Measurements from ENCODE around the gene ESRRA. TPM values are rescaled to one million over a fixed set of nuclear protein-coding genes. Genes with fewer than 3 reads are reported as not detected.

ESRRA gene
- total RNA-seq, 6 donors from 2014 or later: 42.7 to 109 (median 80.6) TPM

- H3K36me3 ChIP-seq: peaks cover 12 to 34% (median 24%) of the 10 kb centered on the region in 4 donors
- H3K9me3 ChIP-seq: no peaks in the 10 kb centered on the region
- peak overlapping the region; percentile 87 to 90 (median 89) for H3K27ac ChIP-seq
- TF ChIP-seq POLR2AphosphoS5 (IDR thresholded peaks at IDR 0.05): no peak
- TF ChIP-seq EP300 (IDR thresholded peaks at IDR 0.05): no peak
- no peak for TF ChIP-seq POLR2A (IDR thresholded peaks at IDR 0.05)
- no peak for TF ChIP-seq CTCF (IDR thresholded peaks at IDR 0.05)
- 66 to 69% methylated on average over 9 to 13 of the region's 13 CpGs for WGBS, 2 donors
- ATAC-seq (ENCODE audit: low FRiP score in 2 of 2) (no peak), DNase-seq (no peak)
- peaks cover 32 to 49% (median 39%) of the 10 kb centered on the region in 4 donors for H3K4me1 ChIP-seq
- H3K4me3 ChIP-seq: peak overlapping the region; percentile 78 to 99 (median 84)
- H3K27me3 ChIP-seq: no peaks in the 10 kb centered on the region
Observed at GRCh38 chr11:64357904-64358535, 52.7 kb downstream of the ESRRA start.

GRCh38 chr11:64358536-64358906 is 53.2 kb downstream of the ESRRA start:
- H3K27ac ChIP-seq: peak overlapping the region; percentile 87 to 90 (median 89)
- no peaks in the 10 kb centered on the region for H3K9me3 ChIP-seq
- DNase-seq: no peak
- WGBS, 2 donors: 17% methylated on average over 4 of the region's 7 CpGs; no CpG with 5 or more reads in 1 of the 2 donors
- TF ChIP-seq POLR2A (IDR thresholded peaks at IDR 0.05) (no peak), POLR2AphosphoS5 (IDR thresholded peaks at IDR 0.05) (no peak), CTCF (IDR thresholded peaks at IDR 0.05) (no peak), EP300 (IDR thresholded peaks at IDR 0.05) (no peak)
- H3K36me3 ChIP-seq: peaks cover 15 to 34% (median 29%) of the 10 kb centered on the region in 4 donors
- no peak for ATAC-seq (ENCODE audit: low FRiP score in 2 of 2)
- peaks cover 32 to 49% (median 39%) of the 10 kb centered on the region in 4 donors for H3K4me1 ChIP-seq
- no peaks in the 10 kb centered on the region for H3K27me3 ChIP-seq
- peak overlapping the region; percentile 78 to 99 (median 84) for H3K4me3 ChIP-seq

GRCh38 chr11:64358907-64359711 is 53.8 kb downstream of the ESRRA start, which contains the start of gene RPS6KA4:
Gene RPS6KA4 (plus strand): TSS chr11:64359162. CDS start chr11:64359236, 74 bp downstream.
- peak within 1 kb of the TSS; percentile 87 to 90 (median 89) for H3K27ac ChIP-seq
- WGBS, 2 donors: 0 to 1% methylated on average over 5 to 34 of the region's 70 CpGs
- peaks cover 32 to 49% (median 39%) of the 10 kb centered on the region in 4 donors for H3K4me1 ChIP-seq
- DNase-seq (peak; percentile 72 to 94), ATAC-seq (ENCODE audit: low FRiP score in 2 of 2) (peak; percentile 72 to 94)
- H3K36me3 ChIP-seq: peaks cover 20 to 38% (median 35%) of the 10 kb centered on the region in 4 donors
- H3K27me3 ChIP-seq: no peaks in the 10 kb centered on the region
- peak within 1 kb of the TSS; percentile 78 to 99 (median 84) for H3K4me3 ChIP-seq
- TF ChIP-seq POLR2A (IDR thresholded peaks at IDR 0.05) (peak in 2 of 4 donors; percentile 42 to 70), POLR2AphosphoS5 (IDR thresholded peaks at IDR 0.05) (peak in 1 of 2 donors; percentile 14), CTCF (IDR thresholded peaks at IDR 0.05) (peak in 5 of 6 experiments; percentile 17 to 57 (median 29)), EP300 (IDR thresholded peaks at IDR 0.05) (no peak)
- no peaks in the 10 kb centered on the region for H3K9me3 ChIP-seq

- Histone ChIP-seq H3K27me3 (no peaks in the 10 kb centered on the region), H3K27ac (peak overlapping the region in 3 of 4 donors; percentile 88 to 90 (median 90)), H3K36me3 (peaks cover 20 to 45% (median 39%) of the 10 kb centered on the region in 4 donors), H3K9me3 (no peaks in the 10 kb centered on the region), H3K4me3 (peak overlapping the region; percentile 78 to 99 (median 84)), H3K4me1 (peaks cover 32 to 45% (median 37%) of the 10 kb centered on the region in 4 donors)
- peak; percentile 3 to 6 for ATAC-seq (ENCODE audit: low FRiP score in 2 of 2)
- WGBS, 2 donors: 34 to 51% methylated on average over 13 to 22 of the region's 38 CpGs
- TF ChIP-seq POLR2A (IDR thresholded peaks at IDR 0.05) (no peak), EP300 (IDR thresholded peaks at IDR 0.05) (no peak), CTCF (IDR thresholded peaks at IDR 0.05) (peak in 1 of 6 experiments; percentile 22), POLR2AphosphoS5 (IDR thresholded peaks at IDR 0.05) (no peak)
- DNase-seq: peak; percentile 29 to 88
Observed at GRCh38 chr11:64359712-64360445, 54.6 kb downstream of the ESRRA start.
